IMR-90 (cell line): ENCODE data around the gene MEIOB. TPM values are rescaled to one million over a fixed set of nuclear protein-coding genes. Genes with fewer than 3 reads are reported as not detected.

ENCODE experiments used
- ATAC-seq: fragments of 200-7000 bp; cut with Tn5 transposase; 2 replicates; pipeline ENCODE4 v1.9.1; 2020; ENCODE audit warnings: low read depth, mild to moderate bottlenecking, moderate library complexity
- BruUV-seq: library from RNA; stranded (reverse); fragments of 400-500 nt; replicated peaks from 2 replicates; lab custom pipeline; 2021; lab: Mats Ljungman, UMichigan
- CTCF ChIA-PET: fragments of 300-600 bp; formaldehyde crosslinking; extraction: SDS; loops from one replicate; lab custom pipeline; 2021; ENCODE audit warnings: antibody characterized with exemption; lab: Yijun Ruan, JAX
- POLR2A ChIA-PET: fragments of 300-600 bp; sonication (Branson Sonifier 250); formaldehyde crosslinking; loops from one replicate; lab custom pipeline; 2022; ENCODE audit warnings: antibody characterized with exemption; ENCODE audit not compliant: unreplicated experiment; lab: Charles Lee
- DNase-seq: peaks from one replicate; pipeline ENCODE4 v3.0.0; 2013
- H2AFZ ChIP-seq: replicated peaks from 2 replicates; pipeline ENCODE3; 2013; ENCODE audit warnings: low read length, mild to moderate bottlenecking; ENCODE audit not compliant: poor library complexity
- H2AK5ac ChIP-seq: 2 replicates; pipeline ENCODE4 v1.6.1; 2013; ENCODE audit warnings: low read depth, low read length, inconsistent platforms
- H2AK9ac ChIP-seq: replicated peaks from 2 replicates; pipeline ENCODE3; 2013; ENCODE audit warnings: mild to moderate bottlenecking, low read depth, low read length, moderate library complexity; ENCODE audit not compliant: poor library complexity
- H2BK120ac ChIP-seq: 2 replicates; pipeline ENCODE4 v1.6.1; 2013; ENCODE audit warnings: low read depth, low read length, inconsistent platforms
- H2BK15ac ChIP-seq: 3 replicates; pipeline ENCODE4 v1.6.1; 2013; ENCODE audit warnings: low read depth, low read length, inconsistent platforms
- H2BK20ac ChIP-seq: 2 replicates; pipeline ENCODE4 v1.6.1; 2013; ENCODE audit warnings: low read depth, mild to moderate bottlenecking, inconsistent platforms, low read length, moderate library complexity
- H2BK5ac ChIP-seq: 2 replicates; pipeline ENCODE4 v1.6.1; 2013; ENCODE audit warnings: mild to moderate bottlenecking, low read depth, low read length, inconsistent platforms; ENCODE audit not compliant: poor library complexity, severe bottlenecking
- H3K14ac ChIP-seq: replicated peaks from 2 replicates; pipeline ENCODE4 v1.6.1; 2013; ENCODE audit warnings: low read depth, low read length, inconsistent platforms
- H3K18ac ChIP-seq: 2 replicates; pipeline ENCODE4 v1.6.1; 2013; ENCODE audit warnings: low read depth, low read length, control low read depth
- H3K23ac ChIP-seq: 2 replicates; pipeline ENCODE4 v1.6.1; 2013; ENCODE audit warnings: low read depth, low read length, inconsistent platforms
- H3K27ac ChIP-seq: 2 replicates; pipeline ENCODE4 v1.5.1; 2013; ENCODE audit warnings: mild to moderate bottlenecking, control low read depth, low read length; ENCODE audit not compliant: insufficient read depth
- H3K27me3 ChIP-seq: 2 replicates; pipeline ENCODE4 v1.6.1; 2013; ENCODE audit warnings: low read length; ENCODE audit not compliant: control insufficient read depth, insufficient read depth
- H3K36me3 ChIP-seq: 2 replicates; pipeline ENCODE4 v1.6.1; 2013; ENCODE audit warnings: low read length, mixed read lengths; ENCODE audit not compliant: control insufficient read depth, insufficient read depth
- H3K4ac ChIP-seq: 2 replicates; pipeline ENCODE4 v1.6.1; 2013; ENCODE audit warnings: low read depth, low read length, inconsistent platforms
- H3K4me1 ChIP-seq: 2 replicates; pipeline ENCODE4 v1.6.1; 2013; ENCODE audit warnings: low read length, mixed read lengths; ENCODE audit not compliant: control insufficient read depth, insufficient read depth
- H3K4me2 ChIP-seq: 2 replicates; pipeline ENCODE4 v1.6.1; 2013; ENCODE audit warnings: low read depth, mild to moderate bottlenecking, control low read depth, low read length, moderate library complexity
- H3K4me3 ChIP-seq: 2 replicates; pipeline ENCODE4 v1.5.1; 2013; ENCODE audit warnings: low read depth, mild to moderate bottlenecking, control low read depth, low read length, moderate library complexity; ENCODE audit not compliant: insufficient read depth
- H3K56ac ChIP-seq: 2 replicates; pipeline ENCODE4 v1.6.1; 2013; ENCODE audit warnings: low read length, inconsistent platforms; ENCODE audit not compliant: insufficient read depth; ENCODE audit errors: extremely low read depth
- H3K79me1 ChIP-seq, 2 experiments: 2 replicates each; pipeline ENCODE4 v1.6.1; 2013; ENCODE audit warnings: low read length in 2 of 2, inconsistent platforms in 1 of 2, low read depth in 1 of 2
- H3K9ac ChIP-seq: 2 replicates; pipeline ENCODE4 v1.6.1; 2013; ENCODE audit warnings: low read depth, low read length, control low read depth
- H3K9me1 ChIP-seq: 2 replicates; pipeline ENCODE4 v1.6.1; 2013; ENCODE audit warnings: low read length, inconsistent platforms; ENCODE audit not compliant: insufficient read depth
- H3K9me3 ChIP-seq: 2 replicates; pipeline ENCODE4 v1.6.1; 2013; ENCODE audit warnings: low read length; ENCODE audit not compliant: control insufficient read depth, insufficient read depth
- H4K20me1 ChIP-seq: 2 replicates; pipeline ENCODE4 v1.6.1; 2013; ENCODE audit warnings: low read length, inconsistent platforms; ENCODE audit not compliant: insufficient read depth
- H4K5ac ChIP-seq: 2 replicates; pipeline ENCODE4 v1.6.1; 2013; ENCODE audit warnings: mild to moderate bottlenecking, low read depth, low read length, control low read depth
- H4K8ac ChIP-seq, 2 experiments: 2 replicates each; pipeline ENCODE4 v1.6.1; 2013; ENCODE audit warnings: low read depth in 2 of 2, low read length in 2 of 2, control low read depth in 1 of 2, inconsistent platforms in 1 of 2
- H4K91ac ChIP-seq: 2 replicates; pipeline ENCODE4 v1.6.1; 2013; ENCODE audit warnings: low read depth, low read length, inconsistent platforms; ENCODE audit not compliant: insufficient read depth
- BHLHE40 ChIP-seq: fragments of 150-350 bp; IDR thresholded peaks from 2 replicates; pipeline ENCODE4 v1.6.1; 2016; ENCODE audit warnings: mild to moderate bottlenecking, low read depth, low read length
- CHD1 ChIP-seq: IDR thresholded peaks from 2 replicates; pipeline ENCODE4 v1.6.1; 2012; ENCODE audit warnings: low read depth, low read length, improper control_type of control experiment
- MAZ ChIP-seq: IDR thresholded peaks from 2 replicates; pipeline ENCODE4 v1.6.1; 2012; ENCODE audit warnings: low read depth, mild to moderate bottlenecking, low read length, improper control_type of control experiment, moderate library complexity, borderline replicate concordance
- NFE2L2 ChIP-seq: fragments of 150-350 bp; IDR thresholded peaks from 2 replicates; pipeline ENCODE4 v1.6.1; 2016; ENCODE audit warnings: low read depth, mild to moderate bottlenecking, low read length
- RCOR1 ChIP-seq: IDR thresholded peaks from 2 replicates; pipeline ENCODE4 v1.6.1; 2012; ENCODE audit warnings: mild to moderate bottlenecking, low read length, improper control_type of control experiment; ENCODE audit not compliant: insufficient replicate concordance
- RFX5 ChIP-seq: IDR thresholded peaks from 2 replicates; pipeline ENCODE4 v1.8.0; 2012; ENCODE audit warnings: low read depth, mild to moderate bottlenecking, low read length, moderate library complexity
- SMC3 ChIP-seq: fragments of 150-350 bp; IDR thresholded peaks from 2 replicates; pipeline ENCODE4 v1.6.1; 2016; ENCODE audit warnings: low read depth, mild to moderate bottlenecking, antibody characterized with exemption, low read length, moderate library complexity
- WGBS, 2 experiments: methylation state at CpG; one replicate each; pipeline versions ENCODE4 v1.1.5 to v1.1.7; 2013; ENCODE audit warnings: missing lambda C conversion rate in 2 of 2; ENCODE audit not compliant: insufficient read length in 1 of 2; ENCODE audit errors: extremely low coverage in 2 of 2; 5-methylcytosine and 5-hydroxymethylcytosine counted together
- dilution Hi-C: fragments of 300-500 bp; cut with HindIII; formaldehyde crosslinking; loops from one replicate; pipeline ENCODE4 v1.14.3; 2018; ENCODE audit warnings: low sequenced_read_pairs; ENCODE audit not compliant: unreplicated experiment
- in situ Hi-C: fragments of 300-500 bp; cut with MboI; formaldehyde crosslinking; loops from 3 replicates; pipeline ENCODE4 v1.14.3; 2019; ENCODE audit warnings: low sequenced_read_pairs, inconsistent platforms, mixed read lengths
- intact Hi-C: fragments of 100-400 bp; cut with micrococcal nuclease; formaldehyde crosslinking; loops from 2 replicates; pipeline ENCODE4 v1.10.0; 2022
- polyA plus RNA-seq, 3 experiments: library from polyadenylated mRNA; depleted of rRNA; stranded (reverse); fragments of >200 nt; gene quantifications; 2 replicates each; pipeline ENCODE4 v1.2.3, GENCODE V29; 2012; ENCODE audit warnings: low replicate concordance in 1 of 3
- total RNA-seq: library from RNA; depleted of rRNA; stranded (reverse); fragments of >200 nt; gene quantifications from 2 replicates; pipeline ENCODE4 v1.2.3, GENCODE V29; 2012

The MEIOB gene
- total and polyA plus RNA-seq, 2 of the 4 experiments (the other 2 are of a cell fraction), result 0.14 TPM; not detected in 1

DNA sequence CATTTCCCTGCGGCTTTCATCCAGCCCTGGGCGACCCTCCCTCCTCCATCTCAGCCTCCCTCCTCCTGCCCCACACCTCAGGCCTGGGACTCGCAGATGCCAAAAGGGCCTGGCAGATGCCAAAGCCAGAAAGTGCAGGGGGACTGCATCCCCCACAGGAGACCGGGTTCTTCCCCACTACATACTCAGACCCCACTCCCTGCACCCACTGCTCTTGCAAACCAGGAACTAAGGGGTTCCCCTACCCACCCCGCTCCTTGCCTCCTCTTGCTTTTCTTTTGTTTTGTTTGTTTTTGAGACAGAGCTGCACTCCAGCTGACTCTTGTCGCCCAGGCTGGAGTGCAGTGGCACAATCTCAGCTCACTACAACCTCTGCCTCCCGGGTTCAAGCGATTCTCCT lies 43.0 kb upstream of the MEIOB start:
- ChIA-PET POLR2A (no interaction called here), CTCF (no interaction called here)
- H3K4me1 ChIP-seq, result no peaks in the 10 kb centered on the region
- H4K8ac ChIP-seq, result no peak overlapping the region
- no peak overlapping the region for H2AK9ac ChIP-seq
- H2BK5ac ChIP-seq, result no peak overlapping the region
- no peak overlapping the region for H3K4me3 ChIP-seq
- H2BK120ac ChIP-seq, result no peak overlapping the region
- H2AK5ac ChIP-seq, result no peak overlapping the region
- H3K36me3 ChIP-seq, result no peaks in the 10 kb centered on the region
- H3K4me2 ChIP-seq, result no peak overlapping the region
- DNase-seq, result no peak
- H3K18ac ChIP-seq, result no peak overlapping the region
- H3K9me1 ChIP-seq, result no peaks in the 10 kb centered on the region
- no peak overlapping the region for H4K91ac ChIP-seq
- ATAC-seq, result no peak
- H3K79me1 ChIP-seq, result no peaks in the 10 kb centered on the region
- H3K27ac ChIP-seq, result no peak overlapping the region
- H3K4ac ChIP-seq, result no peak overlapping the region
- H3K9ac ChIP-seq, result no peak overlapping the region
- intact Hi-C loops (no loop called here), dilution Hi-C loops (no loop called here), in situ Hi-C loops (no loop called here)
- H4K5ac ChIP-seq, result no peak overlapping the region
- H3K56ac ChIP-seq, result no peak overlapping the region
- H4K20me1 ChIP-seq, result no peaks in the 10 kb centered on the region
- no peaks in the 10 kb centered on the region for H3K9me3 ChIP-seq
- H3K14ac ChIP-seq, result no peak overlapping the region
- no TSS peak for BruUV-seq
- no peak overlapping the region for H2BK15ac ChIP-seq
- H2AFZ ChIP-seq, result no peak overlapping the region
- WGBS, 2 experiments, result 30% methylated on average over 3 of the region's 8 CpGs; no CpG with 5 or more reads in 1 of the 2 experiments
- no peak overlapping the region for H2BK20ac ChIP-seq
- no peak overlapping the region for H3K23ac ChIP-seq
- TF ChIP-seq RFX5, result no peak
- no peak for TF ChIP-seq SMC3
- no peak for TF ChIP-seq MAZ
- TF ChIP-seq BHLHE40, result no peak
- TF ChIP-seq RCOR1, result no peak
- no peak for TF ChIP-seq NFE2L2
- no peak for TF ChIP-seq CHD1
- peaks cover 66% of the 10 kb centered on the region for H3K27me3 ChIP-seq
